Breast epithelium (tissue), 4 donors: ENCODE data around the gene USP32. TPM values are rescaled to one million over a fixed set of nuclear protein-coding genes. Genes with fewer than 3 reads are reported as not detected.
"Not testable (repeated sequence)": the region's sequence is repeated elsewhere in the genome, so short reads cannot be mapped to it uniquely, and the experiment has no call there.

ENCODE experiments used
- DNase-seq, 2 donors: peaks; one replicate each; pipeline ENCODE4 v3.0.0-alpha.2; 2019; ENCODE audit warnings: low spot score in 2 of 2
- H3K27ac ChIP-seq, 2 donors: fragments of 200-600 bp; sonication (generic) in 1 of 2; one replicate each; pipeline ENCODE4 v1.5.1; 2016 to 2019; ENCODE audit warnings: mild to moderate bottlenecking in 1 of 2
- H3K27me3 ChIP-seq, 2 donors: fragments of 200-600 bp; sonication (generic) in 1 of 2; one replicate each; pipeline versions ENCODE4 v1.5.1 to v1.6.0; 2017 to 2019; ENCODE audit warnings: control low read depth in 1 of 2, mild to moderate bottlenecking in 1 of 2
- H3K36me3 ChIP-seq: fragments of 200-600 bp; one replicate; pipeline ENCODE4 v1.5.1; 2019
- H3K4me1 ChIP-seq, 2 donors: fragments of 200-600 bp; sonication (generic); one replicate each; pipeline ENCODE4 v1.5.1; 2016 to 2019; ENCODE audit warnings: control low read depth in 1 of 2
- H3K4me3 ChIP-seq, 3 donors: fragments of 200-600 bp; sonication (generic); 1 replicate in 2 of 3; 2 replicates in 1 of 3; pipeline ENCODE4 v1.5.1; 2016 to 2019; ENCODE audit warnings: mild to moderate bottlenecking in 3 of 3, moderate library complexity in 2 of 3
- H3K9me3 ChIP-seq, 2 donors: fragments of 200-600 bp; sonication (generic) in 1 of 2; one replicate each; pipeline ENCODE4 v1.5.1; 2016 to 2019; ENCODE audit warnings: control low read depth in 1 of 2
- CTCF ChIP-seq, 3 donors: fragments of 450-650 bp; IDR thresholded peaks; one replicate each; pipeline ENCODE4 v1.5.1; 2016 to 2017; ENCODE audit warnings: antibody characterized with exemption in 3 of 3, mild to moderate bottlenecking in 3 of 3, moderate library complexity in 3 of 3
- POLR2A ChIP-seq: fragments of 450-650 bp; IDR thresholded peaks from one replicate; pipeline ENCODE4 v1.6.1; 2016; ENCODE audit warnings: antibody characterized with exemption, mild to moderate bottlenecking, moderate library complexity
- POLR2AphosphoS5 ChIP-seq, 3 donors: sonication (generic); formaldehyde crosslinking; IDR thresholded peaks; one replicate each; pipeline ENCODE4 v1.6.1; 2017; ENCODE audit warnings: antibody characterized with exemption in 3 of 3
- intact Hi-C: fragments of 100-400 bp; cut with DNase I; formaldehyde crosslinking; loops from one replicate; pipeline ENCODE4 v1.15.1; 2023; ENCODE audit warnings: low total_unique reads
- total RNA-seq, 3 donors: library from RNA; depleted of rRNA; stranded (reverse); fragments of >200 nt; gene quantifications; one replicate each; pipeline ENCODE4 v1.1.0, GENCODE V29; 2016

USP32 gene
- total RNA-seq, 3 donors from 2014 or later: 66.2 to 95.1 (median 69.1) TPM

- Histone ChIP-seq H3K4me1 (no peaks in the 10 kb centered on the region), H3K4me3 (no peak overlapping the region), H3K27ac (no peak overlapping the region), H3K9me3 (no peaks in the 10 kb centered on the region), H3K27me3 (no peaks in the 10 kb centered on the region), H3K36me3 (no peaks in the 10 kb centered on the region)
- TF ChIP-seq CTCF (IDR thresholded peaks at IDR 0.05) (peak in 2 of 3 donors; percentile 24 to 39), POLR2AphosphoS5 (IDR thresholded peaks at IDR 0.05) (no peak)
- DNase-seq: no peak
- intact Hi-C loops: no loop called here
Observed at GRCh38 chr17:60231234-60231633, 160.7 kb downstream of the USP32 start.

- H3K4me1 ChIP-seq: no peaks in the 10 kb centered on the region
- no peak for DNase-seq
- intact Hi-C loops: no loop called here
- TF ChIP-seq POLR2A (no peak), POLR2AphosphoS5 (IDR thresholded peaks at IDR 0.05) (no peak), CTCF (IDR thresholded peaks at IDR 0.05) (no peak)
- H3K9me3 ChIP-seq: no peaks in the 10 kb centered on the region
- H3K27me3 ChIP-seq: no peaks in the 10 kb centered on the region
- no peak overlapping the region for H3K27ac ChIP-seq
- H3K36me3 ChIP-seq: no peaks in the 10 kb centered on the region
- H3K4me3 ChIP-seq: no peak overlapping the region
Observed at GRCh38 chr17:60230358-60230757, 161.6 kb downstream of the USP32 start.

- Histone ChIP-seq H3K4me3 (no peak overlapping the region), H3K4me1 (no peaks in the 10 kb centered on the region), H3K36me3 (no peaks in the 10 kb centered on the region), H3K27ac (no peak overlapping the region), H3K27me3 (no peaks in the 10 kb centered on the region), H3K9me3 (no peaks in the 10 kb centered on the region)
- intact Hi-C loops: no loop called here
- TF ChIP-seq CTCF (IDR thresholded peaks at IDR 0.05): no peak
- TF ChIP-seq POLR2A: no peak
- no peak for TF ChIP-seq POLR2AphosphoS5 (IDR thresholded peaks at IDR 0.05)
- no peak for DNase-seq
Observed at GRCh38 chr17:60229188-60229802, 162.6 kb downstream of the USP32 start.

GRCh38 chr17:60227276-60227675 lies 164.7 kb downstream of the USP32 start:
- H3K4me1 ChIP-seq, DNase-seq, H3K9me3 ChIP-seq, H3K4me3 ChIP-seq, H3K27me3 ChIP-seq, H3K36me3 ChIP-seq, intact Hi-C loops, H3K27ac ChIP-seq: not testable (repeated sequence)

- H3K27me3 ChIP-seq: no peaks in the 10 kb centered on the region
- no peak overlapping the region for H3K4me3 ChIP-seq
- no peak for DNase-seq
- no peak for TF ChIP-seq POLR2A
- TF ChIP-seq CTCF (IDR thresholded peaks at IDR 0.05): no peak
- no peaks in the 10 kb centered on the region for H3K9me3 ChIP-seq
- no peaks in the 10 kb centered on the region for H3K4me1 ChIP-seq
- no peak overlapping the region for H3K27ac ChIP-seq
- H3K36me3 ChIP-seq: no peaks in the 10 kb centered on the region
- intact Hi-C loops: no loop called here
Observed at GRCh38 chr17:60224064-60224463, 167.9 kb downstream of the USP32 start.

GRCh38 chr17:60223456-60223855 lies 168.5 kb downstream of the USP32 start:
- no peaks in the 10 kb centered on the region for H3K36me3 ChIP-seq
- no peaks in the 10 kb centered on the region for H3K27me3 ChIP-seq
- H3K4me1 ChIP-seq: no peaks in the 10 kb centered on the region
- intact Hi-C loops: no loop called here
- H3K4me3 ChIP-seq: no peak overlapping the region
- no peak overlapping the region for H3K27ac ChIP-seq
- TF ChIP-seq CTCF (IDR thresholded peaks at IDR 0.05) (no peak), POLR2AphosphoS5 (IDR thresholded peaks at IDR 0.05) (no peak), POLR2A (no peak)
- H3K9me3 ChIP-seq: no peaks in the 10 kb centered on the region
- DNase-seq: no peak

GRCh38 chr17:60218774-60219173 lies 173.2 kb downstream of the USP32 start:
- H3K4me3 ChIP-seq, H3K27me3 ChIP-seq, H3K36me3 ChIP-seq, H3K4me1 ChIP-seq, intact Hi-C loops, H3K27ac ChIP-seq, H3K9me3 ChIP-seq, DNase-seq: not testable (repeated sequence)

- H3K9me3 ChIP-seq, H3K27me3 ChIP-seq, DNase-seq, H3K27ac ChIP-seq, H3K36me3 ChIP-seq, H3K4me3 ChIP-seq, H3K4me1 ChIP-seq, intact Hi-C loops: not testable (repeated sequence)
Observed at GRCh38 chr17:60215895-60216294, 176.0 kb downstream of the USP32 start.
